Nephron progenitor cell (in vitro differentiated cells): ENCODE data around the gene FAM221B.

ENCODE experiments used
- DNase-seq: peaks from one replicate; pipeline ENCODE4 v3.0.0; 2021
- H3K27ac Mint-ChIP-seq: 2 replicates; pipeline ENCODE4 v1.8.0; 2021; ENCODE audit warnings: mild to moderate bottlenecking, moderate library complexity, mixed read lengths
- H3K27me3 Mint-ChIP-seq: 2 replicates; pipeline ENCODE4 v1.8.0; 2021; ENCODE audit warnings: mild to moderate bottlenecking, low read depth, mixed read lengths; ENCODE audit not compliant: poor library complexity
- H3K36me3 Mint-ChIP-seq: 2 replicates; pipeline ENCODE4 v1.8.0; 2021; ENCODE audit warnings: low read depth, mixed read lengths
- H3K4me1 Mint-ChIP-seq: 2 replicates; pipeline ENCODE4 v1.8.0; 2021; ENCODE audit warnings: mixed read lengths
- H3K4me3 Mint-ChIP-seq: 2 replicates; pipeline ENCODE4 v1.8.0; 2021; ENCODE audit warnings: mild to moderate bottlenecking, moderate library complexity, mixed read lengths
- H3K9me3 Mint-ChIP-seq: 2 replicates; pipeline ENCODE4 v1.8.0; 2021; ENCODE audit warnings: mild to moderate bottlenecking, moderate library complexity, mixed read lengths
- CTCF ChIP-seq: fragments of 200-600 bp; sonication (generic); IDR thresholded peaks from 2 replicates; pipeline ENCODE4 v1.5.0; 2021; ENCODE audit warnings: antibody characterized with exemption

The FAM221B gene

GRCh38 chr9:35771943-35772342 is 56.6 kb downstream of the FAM221B start:
- H3K4me1 Mint-ChIP-seq = peaks cover 23% of the 10 kb centered on the region
- no peaks in the 10 kb centered on the region for H3K9me3 Mint-ChIP-seq
- DNase-seq = no peak
- TF ChIP-seq CTCF = no peak
- H3K4me3 Mint-ChIP-seq = no peak overlapping the region
- no peaks in the 10 kb centered on the region for H3K36me3 Mint-ChIP-seq
- H3K27ac Mint-ChIP-seq = no peak overlapping the region
- H3K27me3 Mint-ChIP-seq = no peaks in the 10 kb centered on the region

DNA sequence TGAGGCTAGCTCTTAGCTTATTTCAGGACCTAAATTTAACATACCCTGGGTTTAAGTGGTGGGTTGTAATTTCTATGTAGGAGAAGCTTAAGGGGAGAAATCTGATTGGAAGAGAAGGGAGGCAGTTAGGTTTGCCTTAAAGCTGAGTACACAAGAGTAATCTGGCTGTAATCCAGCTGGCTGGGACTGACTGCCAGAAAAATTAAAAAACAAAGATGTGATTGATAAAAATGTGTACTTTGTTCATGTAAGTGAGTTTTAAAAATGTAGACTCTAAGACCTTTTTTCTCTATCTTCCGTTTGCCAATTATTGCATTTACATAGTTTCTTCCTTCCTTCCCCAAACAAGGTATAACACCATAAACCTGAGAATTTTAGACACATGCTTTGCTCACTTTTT is 57.0 kb downstream of the FAM221B start:
- H3K36me3 Mint-ChIP-seq = no peaks in the 10 kb centered on the region
- no peak overlapping the region for H3K27ac Mint-ChIP-seq
- no peaks in the 10 kb centered on the region for H3K27me3 Mint-ChIP-seq
- TF ChIP-seq CTCF = no peak
- no peak for DNase-seq
- H3K4me1 Mint-ChIP-seq = peaks cover 23% of the 10 kb centered on the region
- no peaks in the 10 kb centered on the region for H3K9me3 Mint-ChIP-seq
- H3K4me3 Mint-ChIP-seq = no peak overlapping the region

DNA sequence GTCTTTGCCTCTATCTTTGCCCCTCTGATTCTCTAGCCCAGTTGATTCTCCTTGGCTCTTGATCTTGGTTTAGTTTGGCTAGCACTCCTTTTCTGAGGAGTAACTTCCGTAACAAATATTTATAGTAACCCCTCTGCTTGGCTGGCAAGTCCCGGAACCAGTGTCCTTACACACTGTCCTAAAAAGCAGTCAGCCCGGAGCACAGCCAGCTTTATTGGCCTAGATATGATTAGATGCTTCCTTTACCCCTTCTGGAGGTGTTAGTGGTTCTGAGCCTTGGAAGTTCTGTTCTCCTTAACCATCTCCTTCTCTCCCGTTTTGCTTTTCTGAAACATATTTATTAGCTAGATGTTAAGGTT is 57.5 kb downstream of the FAM221B start:
- no peak for TF ChIP-seq CTCF
- H3K4me3 Mint-ChIP-seq = no peak overlapping the region
- H3K27me3 Mint-ChIP-seq = no peaks in the 10 kb centered on the region
- H3K36me3 Mint-ChIP-seq = no peaks in the 10 kb centered on the region
- H3K4me1 Mint-ChIP-seq = peaks cover 20% of the 10 kb centered on the region
- H3K9me3 Mint-ChIP-seq = no peaks in the 10 kb centered on the region
- no peak for DNase-seq
- H3K27ac Mint-ChIP-seq = no peak overlapping the region

DNA sequence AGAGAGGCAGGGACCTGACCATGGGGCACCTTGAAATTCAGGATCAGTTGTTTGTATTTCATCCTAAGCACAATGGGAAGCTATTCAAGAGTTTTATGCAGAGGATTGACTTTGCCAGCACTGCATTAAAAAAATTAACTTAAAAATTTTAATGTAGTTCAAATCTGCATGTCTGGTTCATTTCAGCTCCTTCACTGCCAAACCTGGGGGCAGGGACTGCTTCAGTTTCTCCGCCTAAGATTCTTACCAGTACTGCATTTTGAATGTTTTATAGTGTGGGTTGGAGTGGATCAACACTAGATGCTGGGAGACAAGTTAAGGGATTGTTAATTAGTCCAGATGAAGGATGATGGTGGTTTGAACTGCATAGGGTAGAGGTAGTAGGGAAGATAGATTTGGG is 58.8 kb downstream of the FAM221B start:
- Mint-ChIP-seq H3K27ac (no peak overlapping the region), H3K9me3 (no peaks in the 10 kb centered on the region), H3K4me3 (no peak overlapping the region), H3K27me3 (no peaks in the 10 kb centered on the region), H3K36me3 (no peaks in the 10 kb centered on the region), H3K4me1 (peaks cover 7% of the 10 kb centered on the region)
- DNase-seq = no peak
- no peak for TF ChIP-seq CTCF

GRCh38 chr9:35767458-35767857 is 61.1 kb downstream of the FAM221B start:
- Mint-ChIP-seq H3K27ac (no peak overlapping the region), H3K9me3 (no peaks in the 10 kb centered on the region), H3K36me3 (peaks cover 9% of the 10 kb centered on the region), H3K4me3 (no peak overlapping the region), H3K27me3 (peaks cover 4% of the 10 kb centered on the region), H3K4me1 (no peaks in the 10 kb centered on the region)
- no peak for TF ChIP-seq CTCF
- DNase-seq = no peak

DNA sequence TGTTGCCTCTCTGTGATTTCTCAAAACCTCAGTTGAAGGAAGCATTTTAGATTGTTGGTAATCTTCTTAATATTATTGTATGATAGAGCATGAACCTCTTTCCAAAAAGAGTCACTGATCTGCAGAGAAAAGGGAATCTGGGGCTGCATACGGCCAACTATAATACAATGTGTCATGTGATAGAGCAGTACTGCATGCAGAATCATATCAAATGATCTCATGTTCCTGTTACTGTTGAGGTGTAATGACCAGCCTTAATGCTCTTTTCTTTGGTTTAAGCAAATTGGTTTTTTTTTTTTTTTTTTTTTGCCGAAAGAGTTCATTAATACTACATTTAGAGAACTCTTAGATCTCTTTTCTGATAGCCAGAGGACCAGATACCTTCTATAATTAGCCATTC is 61.5 kb downstream of the FAM221B start:
- no peak for DNase-seq
- Mint-ChIP-seq H3K36me3 (peaks cover 9% of the 10 kb centered on the region), H3K9me3 (no peaks in the 10 kb centered on the region), H3K27ac (no peak overlapping the region), H3K4me3 (no peak overlapping the region), H3K27me3 (peaks cover 4% of the 10 kb centered on the region), H3K4me1 (no peaks in the 10 kb centered on the region)
- TF ChIP-seq CTCF = no peak
